ENCODE results near the gene SKIDA1. TPM values are rescaled to one million over a fixed set of nuclear protein-coding genes. Genes with fewer than 3 reads are reported as not detected.

Gene SKIDA1
- total RNA-seq, 2 experiments from 2014 or later, result 0.26 to 0.29 TPM

DNA sequence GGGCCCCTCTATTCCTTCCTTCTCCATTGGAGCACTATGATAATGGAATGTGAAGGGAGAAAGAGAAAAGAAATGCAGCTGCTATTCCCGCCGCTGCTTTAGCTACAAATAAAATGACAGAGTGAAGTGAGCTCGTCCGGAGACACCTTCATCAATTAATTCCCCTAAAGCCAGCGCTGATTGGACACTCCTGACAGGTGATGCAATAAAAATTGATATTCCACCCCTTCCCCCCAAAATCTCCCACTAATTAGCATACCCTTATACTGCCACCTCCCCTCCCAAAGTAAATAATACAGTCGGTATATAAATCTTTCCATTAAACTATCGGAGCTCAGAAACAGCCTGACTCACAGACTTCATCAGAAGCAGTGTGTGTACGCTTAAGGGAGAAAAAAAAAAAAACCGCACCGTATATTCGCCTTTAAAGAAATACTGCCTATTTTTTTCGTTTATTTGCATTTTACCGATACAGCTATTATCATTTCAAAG, 7.3 kb downstream of the SKIDA1 start:
- Mint-ChIP-seq H3K27me3 (peaks cover 71% of the 10 kb centered on the region), H3K9me3 (ENCODE audit: low read depth) (no peaks in the 10 kb centered on the region), H3K4me3 (peak overlapping the region; percentile 78), H3K4me1 (peaks cover 37% of the 10 kb centered on the region), H3K27ac (peak overlapping the region; percentile 3), H3K36me3 (no peaks in the 10 kb centered on the region)
- CTCF ChIA-PET, result interaction anchor here (0.7 to 1.6 kb wide), 4 partner anchors 9 to 23 kb away, joined by 3 to 30 read pairs (median 4); no protein-coding TSS in a partner anchor
- ATAC-seq, result peak; percentile 25
- no peak for DNase-seq

DNA sequence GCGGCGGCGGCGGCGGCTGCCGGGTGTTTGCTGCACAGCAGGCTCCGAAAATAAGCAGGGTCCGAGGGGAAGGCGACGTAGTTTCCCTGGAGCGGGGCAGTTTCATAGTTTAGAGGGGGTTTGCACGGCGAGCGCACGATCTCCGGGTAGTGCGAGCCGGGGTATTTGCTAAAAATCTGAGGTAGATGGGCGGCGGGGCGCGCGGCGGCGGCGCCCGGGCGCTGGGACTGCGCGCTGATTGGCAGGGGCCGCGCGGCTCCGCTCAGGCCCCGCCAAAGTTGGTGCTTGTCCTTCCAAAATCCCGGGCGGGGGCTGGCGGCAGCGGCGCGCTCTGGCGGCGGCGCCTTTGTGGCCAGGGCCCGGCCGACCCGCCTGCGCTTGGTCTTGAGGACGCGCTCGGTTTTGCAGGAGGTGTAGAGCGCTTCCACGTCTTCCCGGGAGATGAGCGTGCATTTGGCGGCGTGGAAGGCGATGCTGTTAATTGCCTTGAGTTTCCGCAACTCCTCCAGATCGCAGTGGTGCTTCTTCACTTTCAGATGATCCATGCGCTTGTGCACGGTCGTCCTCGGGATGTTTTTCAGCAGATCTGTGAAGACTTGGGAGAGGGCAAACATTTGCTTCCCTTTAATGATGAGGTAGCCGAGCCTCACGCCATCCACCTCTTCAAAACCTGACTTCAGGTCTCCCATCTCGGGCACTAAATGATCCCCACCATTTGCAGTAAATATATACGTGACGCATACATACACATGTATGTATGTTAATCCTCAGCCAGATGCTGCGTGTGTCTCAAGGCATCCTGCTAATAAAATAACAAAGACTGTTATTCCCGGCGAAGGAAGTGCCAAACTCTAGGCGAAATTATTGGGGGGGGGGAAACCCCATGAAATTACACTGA, 8.1 kb downstream of the SKIDA1 start:
- Mint-ChIP-seq H3K9me3 (ENCODE audit: low read depth) (no peaks in the 10 kb centered on the region), H3K36me3 (no peaks in the 10 kb centered on the region), H3K27ac (no peak overlapping the region), H3K4me1 (peaks cover 37% of the 10 kb centered on the region), H3K27me3 (peaks cover 79% of the 10 kb centered on the region), H3K4me3 (peak overlapping the region; percentile 78)
- CTCF ChIA-PET, result interaction anchor here (1.2 to 4.1 kb wide), 3 partner anchors 16 to 22 kb away, joined by 5 to 33 read pairs (median 30); no protein-coding TSS in a partner anchor
- DNase-seq (no peak), ATAC-seq (peak; percentile 68)

DNA sequence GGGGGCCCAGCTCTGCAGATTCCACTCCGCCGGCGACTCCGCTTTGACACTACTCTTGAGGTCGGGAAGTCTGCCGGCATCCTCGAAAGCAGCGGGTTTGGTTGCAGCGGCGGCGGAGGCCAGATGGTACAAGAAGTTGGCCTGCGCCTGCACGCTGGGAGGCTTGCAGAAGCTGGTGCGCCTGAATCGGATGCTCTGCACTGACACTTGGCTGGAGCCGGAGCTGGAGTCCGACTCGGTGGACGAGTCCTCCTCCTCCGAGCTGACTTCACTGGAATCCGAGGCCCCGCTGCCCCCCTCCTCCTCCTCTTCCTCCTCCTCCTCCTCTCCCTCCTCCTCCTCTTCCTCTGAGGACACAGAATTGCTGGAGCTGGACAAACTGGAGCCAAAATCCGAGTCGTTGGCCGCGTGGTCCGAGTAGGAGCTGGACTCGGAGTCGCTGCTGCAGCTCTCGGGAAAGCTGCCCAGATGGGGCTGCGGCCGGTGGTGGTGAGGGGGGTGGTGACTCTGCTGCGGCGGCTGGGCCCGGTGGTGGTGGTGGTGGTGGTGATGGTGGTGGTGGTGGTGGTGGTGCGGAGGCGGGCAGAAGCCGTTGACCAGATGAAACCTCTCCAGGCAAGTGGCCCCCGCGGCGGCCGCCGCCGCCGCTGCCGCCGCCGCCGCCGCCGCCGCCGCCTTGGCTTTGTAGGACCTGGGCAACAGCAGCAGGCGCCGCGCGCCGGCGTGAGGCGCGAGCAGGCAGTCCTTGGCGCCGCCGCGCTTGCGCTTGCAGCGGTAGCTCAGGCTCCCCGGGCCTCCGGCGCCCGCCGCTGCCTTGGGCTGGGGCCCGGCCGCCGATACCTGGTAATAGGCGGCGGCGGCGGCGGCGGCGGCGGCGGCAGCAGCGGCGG, 9.0 kb downstream of the SKIDA1 start:
- Mint-ChIP-seq H3K9me3 (ENCODE audit: low read depth) (no peaks in the 10 kb centered on the region), H3K27ac (no peak overlapping the region), H3K4me1 (peaks cover 37% of the 10 kb centered on the region), H3K36me3 (no peaks in the 10 kb centered on the region), H3K4me3 (peak overlapping the region; percentile 78), H3K27me3 (peaks cover 86% of the 10 kb centered on the region)
- CTCF ChIA-PET, result interaction anchor here (0.8 to 4.1 kb wide), 5 partner anchors 9 to 487 kb away, joined by 3 to 33 read pairs (median 4); partner anchors contain the start of genes DNAJC1 and SKIDA1
- ATAC-seq, result peak; percentile 69
- peak; percentile 56 for DNase-seq

DNA sequence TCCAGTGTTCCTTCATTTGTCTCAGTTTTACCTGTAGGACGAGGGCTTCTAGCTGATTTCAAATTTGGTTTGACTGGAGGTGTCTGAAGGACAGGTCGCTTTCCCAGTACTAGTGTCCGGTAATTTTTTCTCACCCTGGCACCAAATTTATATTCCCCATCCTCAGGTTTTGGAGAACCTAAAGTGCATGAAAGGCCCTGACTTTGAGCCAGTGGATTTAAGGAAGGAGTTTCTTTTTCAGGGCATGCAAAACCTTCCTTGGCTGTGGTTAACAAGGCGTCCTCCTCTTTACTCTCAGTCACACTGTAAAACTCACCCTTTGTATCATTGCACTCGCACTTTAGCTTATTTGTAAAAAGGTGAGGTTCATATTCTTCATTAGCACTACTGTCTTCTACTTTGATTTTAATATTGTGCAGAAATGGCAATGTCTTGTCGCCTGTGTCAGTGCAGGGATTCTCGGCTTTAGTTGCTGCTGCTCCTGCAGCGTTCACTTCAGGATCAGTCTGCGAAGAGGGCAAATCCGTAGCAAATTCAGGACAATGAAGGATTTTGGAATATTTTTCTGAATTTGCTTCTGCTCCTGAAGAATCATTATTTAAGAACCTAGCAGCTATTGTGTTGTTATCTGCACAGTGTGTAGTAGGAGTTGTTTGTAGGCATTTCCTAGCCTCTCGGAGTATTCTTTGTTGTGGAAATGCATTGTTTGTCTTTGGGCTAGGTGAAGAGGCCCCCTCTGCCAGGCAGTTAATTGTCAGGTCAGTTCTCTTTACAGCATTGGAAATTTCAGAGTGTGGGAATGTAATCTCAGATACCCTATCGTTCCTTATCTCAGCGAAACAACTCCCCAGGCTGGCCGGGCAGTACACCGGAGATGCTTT, 9.9 kb downstream of the SKIDA1 start:
- no peak for ATAC-seq
- Mint-ChIP-seq H3K9me3 (ENCODE audit: low read depth) (no peaks in the 10 kb centered on the region), H3K27ac (no peak overlapping the region), H3K36me3 (no peaks in the 10 kb centered on the region), H3K4me3 (peak overlapping the region; percentile 51), H3K4me1 (peaks cover 34% of the 10 kb centered on the region), H3K27me3 (peaks cover 88% of the 10 kb centered on the region)
- CTCF ChIA-PET, result interaction anchor here (0.6 to 4.1 kb wide), 5 partner anchors 9 to 487 kb away, joined by 3 to 33 read pairs (median 4); partner anchors contain the start of genes DNAJC1 and SKIDA1
- no peak for DNase-seq

DNA sequence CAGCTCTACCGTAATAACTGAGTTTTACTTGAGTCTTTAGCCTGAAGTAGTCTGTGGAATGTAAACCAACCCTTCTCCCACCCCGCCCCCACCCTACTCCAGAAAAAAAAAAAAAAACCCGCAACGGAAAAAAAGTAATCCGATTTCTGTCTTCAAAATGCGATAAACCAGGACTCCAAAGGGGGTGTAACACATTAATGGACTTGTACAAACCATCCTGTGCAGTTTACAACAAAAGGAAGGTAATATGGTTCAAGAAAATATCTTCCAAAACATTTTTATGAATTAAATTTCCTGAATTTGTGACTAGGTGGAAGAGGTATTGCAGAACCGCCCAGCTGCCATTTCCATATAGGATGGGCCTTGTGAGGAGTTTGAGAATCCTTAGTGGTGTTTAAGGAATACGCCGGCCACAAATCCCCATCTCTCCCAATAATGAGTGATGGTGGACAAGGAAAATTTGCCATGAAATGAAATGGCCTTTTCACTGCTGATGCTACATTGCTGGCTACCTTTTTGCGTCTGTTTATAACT, 10.6 kb downstream of the SKIDA1 start:
- H3K9me3 Mint-ChIP-seq (ENCODE audit: low read depth), result no peaks in the 10 kb centered on the region
- no peak overlapping the region for H3K4me3 Mint-ChIP-seq
- no peak for ATAC-seq
- no peak for DNase-seq
- H3K27me3 Mint-ChIP-seq, result peaks cover 86% of the 10 kb centered on the region
- peaks cover 28% of the 10 kb centered on the region for H3K4me1 Mint-ChIP-seq
- no peak overlapping the region for H3K27ac Mint-ChIP-seq
- CTCF ChIA-PET, result interaction anchor here (1.3 to 4.1 kb wide), 2 partner anchors 18 to 488 kb away, joined by 5 to 33 read pairs; partner anchors contain the start of gene DNAJC1
- H3K36me3 Mint-ChIP-seq, result no peaks in the 10 kb centered on the region

- CTCF ChIA-PET, result interaction anchor here (4.1 kb wide), 1 partner anchor 18 kb away, joined by 33 read pairs; no protein-coding TSS in a partner anchor
- no peak overlapping the region for H3K27ac Mint-ChIP-seq
Observed at GRCh38 chr10:21514129-21514817, 11.2 kb downstream of the SKIDA1 start.

GRCh38 chr10:21513405-21513788, 12.1 kb downstream of the SKIDA1 start:
- ATAC-seq, result no peak
- CTCF ChIA-PET, result interaction anchor here (4.1 kb wide), 1 partner anchor 17 kb away, joined by 33 read pairs; no protein-coding TSS in a partner anchor

More at GRCh38 chr10:21514129-21514817, 11.2 kb downstream of the SKIDA1 start:
- DNase-seq (no peak), ATAC-seq (no peak)
- no peak overlapping the region for H3K4me3 Mint-ChIP-seq
- peaks cover 22% of the 10 kb centered on the region for H3K4me1 Mint-ChIP-seq
- H3K9me3 Mint-ChIP-seq (ENCODE audit: low read depth), result no peaks in the 10 kb centered on the region
- peaks cover 81% of the 10 kb centered on the region for H3K27me3 Mint-ChIP-seq
- H3K36me3 Mint-ChIP-seq, result no peaks in the 10 kb centered on the region

GRCh38 chr10:21512573-21513404, 12.7 kb downstream of the SKIDA1 start:
- no peaks in the 10 kb centered on the region for H3K9me3 Mint-ChIP-seq (ENCODE audit: low read depth)
- DNase-seq, result no peak
- H3K27me3 Mint-ChIP-seq, result peaks cover 72% of the 10 kb centered on the region
- no peaks in the 10 kb centered on the region for H3K36me3 Mint-ChIP-seq
- no peak overlapping the region for H3K27ac Mint-ChIP-seq
- CTCF ChIA-PET, result no interaction called here
- peaks cover 9% of the 10 kb centered on the region for H3K4me1 Mint-ChIP-seq
- no peak overlapping the region for H3K4me3 Mint-ChIP-seq
- ATAC-seq, result no peak

More at GRCh38 chr10:21513405-21513788, 12.1 kb downstream of the SKIDA1 start:
- no peak overlapping the region for H3K27ac Mint-ChIP-seq
- H3K27me3 Mint-ChIP-seq, result peaks cover 76% of the 10 kb centered on the region
- H3K4me3 Mint-ChIP-seq, result no peak overlapping the region
- H3K36me3 Mint-ChIP-seq, result no peaks in the 10 kb centered on the region
- H3K9me3 Mint-ChIP-seq (ENCODE audit: low read depth), result no peaks in the 10 kb centered on the region
- H3K4me1 Mint-ChIP-seq, result peaks cover 15% of the 10 kb centered on the region
- no peak for DNase-seq

GRCh38 chr10:21511946-21512572, 13.4 kb downstream of the SKIDA1 start:
- Mint-ChIP-seq H3K27ac (no peak overlapping the region), H3K4me3 (no peak overlapping the region), H3K36me3 (no peaks in the 10 kb centered on the region), H3K4me1 (peaks cover 5% of the 10 kb centered on the region), H3K9me3 (ENCODE audit: low read depth) (no peaks in the 10 kb centered on the region), H3K27me3 (peaks cover 69% of the 10 kb centered on the region)
- DNase-seq (no peak), ATAC-seq (no peak)
- CTCF ChIA-PET, result interaction anchor here (1.0 kb wide), 1 partner anchor 16 kb away, joined by 3 read pairs; no protein-coding TSS in a partner anchor

- H3K27ac Mint-ChIP-seq, result no peak overlapping the region
- no peaks in the 10 kb centered on the region for H3K9me3 Mint-ChIP-seq (ENCODE audit: low read depth)
- H3K27me3 Mint-ChIP-seq, result peaks cover 73% of the 10 kb centered on the region
- ATAC-seq, result no peak
- no peaks in the 10 kb centered on the region for H3K36me3 Mint-ChIP-seq
- no peak for DNase-seq
- CTCF ChIA-PET, result interaction anchor here (1.0 to 2.1 kb wide), 2 partner anchors 15 kb away, joined by 3 to 7 read pairs; no protein-coding TSS in a partner anchor
- peaks cover 5% of the 10 kb centered on the region for H3K4me1 Mint-ChIP-seq
- H3K4me3 Mint-ChIP-seq, result no peak overlapping the region
Observed at GRCh38 chr10:21511095-21511570, 14.3 kb downstream of the SKIDA1 start.
